GM18909 (cell line): ENCODE data around the gene DPEP3.

Source experiments
- ATAC-seq: cut with Tn5 transposase; IDR thresholded peaks from one replicate; pipeline ENCODE4 v1.9.1; 2021; ENCODE audit warnings: mild to moderate bottlenecking; ENCODE audit not compliant: unreplicated experiment, poor library complexity

Gene DPEP3

DNA sequence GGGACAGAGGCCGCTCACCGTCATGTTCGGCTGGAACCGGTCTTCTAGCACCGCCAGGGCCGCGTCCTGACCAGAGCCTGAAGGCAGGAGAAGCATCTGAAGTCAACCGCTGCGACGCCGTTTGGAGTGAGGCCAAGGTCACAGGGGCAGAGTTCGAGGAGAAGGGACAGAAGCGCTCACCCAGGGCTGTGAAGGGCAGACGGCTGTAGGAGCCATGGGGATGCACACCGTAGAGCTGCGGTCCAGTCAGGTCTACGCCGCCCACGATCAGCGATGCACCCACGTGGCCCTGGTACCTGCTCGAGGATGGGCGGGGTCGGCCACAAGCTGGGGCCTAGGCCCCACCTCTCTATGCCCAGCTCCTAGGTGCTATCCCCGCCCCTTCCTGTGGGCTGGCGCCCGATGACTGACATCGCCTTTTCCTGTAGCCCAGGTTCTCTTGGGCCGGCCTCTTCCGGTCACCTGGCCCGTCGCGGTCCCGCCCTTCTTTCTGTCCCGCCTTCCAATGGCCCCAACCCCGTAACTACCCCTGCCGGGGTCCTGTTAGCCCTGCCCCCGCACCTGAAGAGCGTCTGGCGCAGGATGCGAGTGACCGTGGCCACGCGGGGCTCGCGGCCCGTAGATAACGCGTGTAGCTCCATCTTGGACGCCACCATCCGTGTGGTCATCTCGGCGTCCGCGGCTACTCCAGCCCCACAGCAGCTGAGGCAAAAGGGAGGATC lies 44.7 kb downstream of the DPEP3 start:
- ATAC-seq, result peak; percentile 88

DNA sequence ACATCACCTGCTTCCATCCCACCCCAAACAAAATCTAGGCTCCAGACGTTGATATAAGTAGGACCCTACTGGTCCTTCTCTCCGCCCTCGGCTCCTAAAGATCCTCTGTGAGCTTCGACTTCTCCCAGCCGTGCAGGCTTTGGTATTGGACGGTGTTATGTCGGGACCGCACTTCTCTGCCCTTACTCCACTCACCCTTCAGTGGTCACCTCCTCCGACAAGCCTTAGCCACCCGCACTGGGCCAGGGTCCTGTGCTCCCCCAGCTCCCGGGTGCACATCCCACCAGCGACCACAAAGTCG lies 45.2 kb downstream of the DPEP3 start:
- ATAC-seq, result no peak

DNA sequence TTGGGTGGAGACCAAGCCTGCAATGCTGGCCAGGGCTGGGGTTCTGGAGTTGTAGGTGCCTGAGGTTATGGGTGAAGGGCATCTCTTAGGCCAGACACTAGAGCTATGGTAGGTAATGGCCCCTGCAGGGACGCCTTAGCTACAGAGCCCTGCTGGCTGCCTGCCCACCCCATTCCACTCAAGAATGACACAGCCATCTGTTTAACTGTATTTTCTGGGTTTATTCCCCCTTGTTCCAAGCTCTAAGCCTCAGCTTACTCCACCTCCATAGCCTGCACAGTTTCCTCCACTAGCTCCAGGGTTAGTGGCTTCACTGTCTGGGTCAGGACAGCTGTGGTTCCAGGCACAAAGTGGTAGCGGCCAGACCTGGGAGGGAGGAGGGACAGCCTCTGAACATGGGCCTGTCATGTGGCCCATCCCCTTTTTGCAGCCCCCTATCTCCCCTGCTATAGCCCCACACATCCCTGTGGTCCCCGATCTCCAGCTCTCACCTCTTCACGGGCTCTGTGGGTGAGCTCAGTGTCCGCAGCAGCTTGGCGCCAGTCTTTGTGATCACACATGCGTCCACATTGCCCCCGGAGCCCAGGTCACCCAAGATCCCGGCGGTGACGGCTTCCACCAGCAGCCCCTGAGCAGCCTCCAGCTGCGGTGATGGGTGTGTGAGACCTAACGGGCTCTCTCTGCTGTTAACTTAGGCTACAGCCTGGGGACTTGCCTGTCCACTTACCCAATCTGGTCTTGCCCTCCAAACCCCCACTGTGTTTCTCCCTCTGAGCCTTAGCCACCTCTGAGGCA lies 45.8 kb downstream of the DPEP3 start:
- ATAC-seq, result no peak

DNA sequence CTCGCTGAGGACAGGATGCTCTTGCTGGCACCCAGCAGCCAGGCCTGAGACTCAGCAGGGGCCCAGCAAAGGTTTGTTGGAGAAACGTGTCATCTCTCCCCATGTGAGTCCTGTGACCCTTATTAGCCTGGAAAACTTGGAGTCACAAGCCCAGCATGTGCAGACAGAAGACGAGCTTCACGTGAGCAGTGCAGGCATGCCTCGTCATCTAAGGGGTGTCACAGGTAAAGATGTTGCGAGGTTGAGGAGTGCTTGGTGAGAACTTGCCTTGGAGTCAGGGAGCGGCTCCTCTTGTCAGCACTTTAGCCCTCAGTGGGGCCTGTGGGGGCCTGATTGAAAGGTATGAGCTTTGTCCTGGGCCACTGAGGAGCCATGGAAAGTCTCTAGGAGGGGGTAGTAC lies 46.5 kb downstream of the DPEP3 start:
- ATAC-seq, result no peak

DNA sequence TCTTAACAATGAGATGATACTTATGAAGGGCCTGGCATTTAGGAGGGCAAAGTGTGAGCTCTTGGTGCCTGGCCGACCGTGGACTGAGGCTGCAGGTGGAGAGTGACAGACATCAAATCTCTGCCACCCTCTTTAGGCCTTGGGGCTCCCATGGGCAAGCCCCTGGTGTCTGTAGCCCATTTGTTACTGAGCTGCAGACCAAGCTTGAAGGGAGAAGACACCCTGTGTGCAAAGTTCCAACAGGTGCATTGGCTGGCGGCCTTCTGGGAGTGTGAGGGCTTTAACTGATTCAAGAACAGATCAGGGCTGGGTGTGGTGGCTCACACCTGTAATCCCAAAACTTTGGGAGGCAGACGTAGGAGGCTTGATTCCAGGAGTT lies 47.8 kb downstream of the DPEP3 start:
- ATAC-seq, result no peak

DNA sequence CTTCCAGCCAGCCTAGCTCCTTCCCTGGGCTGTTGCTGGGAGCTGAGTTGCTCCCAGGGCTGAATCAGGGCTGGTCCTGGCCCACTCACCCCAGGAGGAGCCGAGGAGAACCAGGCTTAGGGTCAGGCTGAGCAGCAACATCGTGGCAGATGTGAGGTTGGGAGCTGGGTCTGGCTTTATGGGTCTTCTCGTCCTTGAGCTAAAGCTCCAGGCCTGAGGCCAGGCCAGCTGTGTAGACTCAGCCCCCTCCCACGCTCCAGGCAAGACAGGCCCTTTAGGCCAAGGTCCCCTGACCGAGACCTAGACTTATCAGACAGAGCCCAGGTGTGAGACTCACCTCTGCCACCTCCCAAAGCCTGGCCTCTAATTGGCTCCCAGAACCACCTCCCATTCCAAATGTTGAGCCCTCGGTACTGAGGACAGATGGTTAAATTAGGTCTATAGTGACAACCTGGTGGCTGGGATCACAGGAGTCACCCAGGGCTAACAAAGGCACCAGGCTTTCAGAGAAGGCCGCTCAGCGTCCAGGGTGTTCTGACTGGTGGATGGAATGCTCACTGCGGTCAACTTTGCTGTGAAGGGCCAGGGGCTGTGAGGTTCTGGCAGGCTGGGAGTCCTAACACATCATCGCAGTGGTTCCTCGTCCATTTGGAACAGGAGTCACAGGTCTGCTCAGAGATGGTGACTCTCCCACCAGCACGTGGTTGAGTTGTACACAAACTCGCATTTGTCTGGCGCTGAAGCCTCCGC lies 48.4 kb downstream of the DPEP3 start, which contains the start of gene CTRL:
Gene CTRL, minus strand, starts transcription at position 151 of the 750 bp plus-strand sequence. Its CDS starts 10 bp downstream, at position 141.
- ATAC-seq, result no peak

DNA sequence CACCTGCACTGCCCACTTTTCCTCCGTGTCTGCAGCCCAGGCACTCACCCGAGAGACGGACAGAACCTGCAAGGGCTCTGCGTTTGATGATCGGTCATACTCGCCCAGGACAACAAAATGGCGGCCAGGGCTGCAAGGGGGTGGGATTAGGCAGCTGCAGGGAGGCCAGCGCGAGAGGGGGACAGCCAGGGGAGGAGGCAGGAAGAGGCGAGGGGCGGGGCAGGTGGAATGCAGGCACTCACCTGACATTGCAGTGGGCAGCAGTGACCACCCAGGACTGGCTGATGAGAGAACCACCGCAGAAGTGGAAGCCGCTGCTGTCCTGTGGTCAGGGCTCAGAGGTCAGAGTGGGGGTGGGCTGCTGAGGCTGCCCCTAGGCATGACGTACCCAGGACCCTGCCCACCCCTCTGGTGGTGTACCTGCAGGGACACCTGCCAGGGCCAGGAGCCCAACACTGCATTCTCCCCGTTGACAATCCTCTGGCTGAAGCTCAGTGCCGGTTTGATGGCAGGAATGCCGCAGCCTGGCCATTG lies 49.6 kb downstream of the DPEP3 start:
- ATAC-seq, result no peak

DNA sequence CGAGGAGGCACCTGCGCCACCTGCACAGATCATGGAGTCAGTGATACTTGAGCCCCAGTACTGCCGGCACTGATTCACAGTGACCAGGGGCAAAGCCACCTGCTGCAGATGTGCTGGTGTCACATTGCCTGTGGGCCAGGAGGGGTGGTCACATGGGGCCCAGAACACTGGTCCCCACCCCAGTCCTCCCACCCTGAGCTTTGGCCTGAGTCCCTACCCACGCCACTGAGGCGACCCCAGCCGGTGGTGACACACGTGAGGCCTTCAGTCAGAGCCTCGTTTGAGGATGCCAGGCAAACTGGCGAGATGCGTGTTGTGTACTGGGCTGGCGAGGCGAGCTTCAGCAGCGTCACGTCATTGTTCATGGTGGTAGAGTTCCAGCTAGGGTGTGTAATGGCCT lies 50.1 kb downstream of the DPEP3 start:
- ATAC-seq, result no peak

DNA sequence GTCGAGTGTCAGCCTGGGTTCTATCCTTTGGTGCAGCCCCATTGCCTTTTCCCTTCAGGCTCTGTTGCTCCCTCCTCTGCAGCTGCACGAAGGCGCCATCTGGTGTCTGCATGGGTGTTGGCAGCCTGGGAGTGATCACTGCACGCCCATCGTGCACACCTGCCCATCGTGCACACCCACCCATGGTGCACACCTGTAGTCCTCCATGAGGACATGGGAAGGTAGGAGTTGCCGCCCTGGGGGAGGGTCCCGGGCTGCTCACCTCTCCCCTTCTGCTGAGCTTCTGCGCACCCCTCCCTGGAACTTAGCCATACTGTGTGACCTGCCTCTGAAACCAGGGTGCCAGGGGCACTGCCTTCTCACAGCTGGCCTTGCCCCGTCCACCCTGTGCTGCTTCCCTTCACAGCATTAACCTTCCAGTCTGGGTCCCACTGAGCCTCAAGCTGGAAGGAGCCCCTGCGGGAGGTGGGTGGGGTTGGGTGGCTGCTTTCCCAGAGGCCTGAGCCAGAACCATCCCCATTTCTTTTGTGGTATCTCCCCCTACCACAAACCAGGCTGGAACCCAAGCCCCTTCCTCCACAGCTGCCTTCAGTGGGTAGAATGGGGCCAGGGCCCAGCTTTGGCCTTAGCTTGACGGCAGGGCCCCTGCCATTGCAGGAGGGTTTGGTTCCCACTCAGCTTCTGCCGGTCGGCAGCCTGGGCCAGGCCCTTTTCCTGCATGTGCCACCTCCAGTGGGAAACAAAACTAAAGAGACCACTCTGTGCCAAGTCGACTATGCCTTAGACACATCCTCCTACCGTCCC lies 51.5 kb downstream of the DPEP3 start:
- ATAC-seq, result no peak

DNA sequence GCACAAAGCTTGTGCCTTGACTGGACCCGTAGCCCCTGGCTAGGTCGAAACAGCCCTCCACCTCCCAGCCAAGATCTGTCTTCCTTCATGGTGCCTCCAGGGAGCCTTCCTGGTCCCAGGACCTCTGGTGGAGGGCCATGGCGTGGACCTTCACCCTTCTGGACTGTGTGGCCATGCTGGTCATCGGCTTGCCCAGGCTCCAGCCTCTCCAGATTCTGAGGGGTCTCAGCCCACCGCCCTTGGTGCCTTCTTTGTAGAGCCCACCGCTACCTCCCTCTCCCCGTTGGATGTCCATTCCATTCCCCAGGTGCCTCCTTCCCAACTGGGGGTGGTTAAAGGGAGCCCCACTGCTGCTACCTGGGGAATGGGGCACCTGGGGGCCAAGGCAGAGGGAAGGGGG lies 52.2 kb downstream of the DPEP3 start:
- no peak for ATAC-seq

DNA sequence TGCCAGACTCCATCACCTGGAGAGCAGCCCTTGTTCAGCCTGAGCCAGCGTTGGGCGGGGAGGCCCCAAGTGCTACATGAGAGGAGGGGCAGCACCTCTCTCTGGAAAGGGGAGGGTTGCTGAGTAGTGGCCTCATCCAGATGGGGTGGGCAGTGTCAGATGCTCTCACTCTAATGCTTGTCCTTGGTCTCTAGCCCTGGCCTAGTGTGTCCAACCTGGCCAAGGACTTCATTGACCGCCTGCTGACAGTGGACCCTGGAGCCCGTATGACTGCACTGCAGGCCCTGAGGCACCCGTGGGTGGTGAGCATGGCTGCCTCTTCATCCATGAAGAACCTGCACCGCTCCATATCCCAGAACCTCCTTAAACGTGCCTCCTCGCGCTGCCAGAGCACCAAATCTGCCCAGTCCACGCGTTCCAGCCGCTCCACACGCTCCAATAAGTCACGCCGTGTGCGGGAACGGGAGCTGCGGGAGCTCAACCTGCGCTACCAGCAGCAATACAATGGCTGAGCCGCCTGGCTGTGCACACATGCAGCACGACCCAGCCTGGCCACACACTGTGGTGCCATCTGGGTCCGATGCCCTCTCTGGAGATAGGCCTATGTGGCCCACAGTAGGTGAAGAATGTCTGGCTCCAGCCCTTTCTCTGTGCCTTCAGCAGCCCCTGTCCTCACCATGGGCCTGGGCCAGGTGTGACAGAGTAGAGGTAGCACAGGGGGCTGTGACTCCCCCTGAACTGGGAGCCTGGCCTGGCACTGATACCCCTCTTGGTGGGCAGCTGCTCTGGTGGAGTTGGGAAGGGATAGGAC lies 53.0 kb downstream of the DPEP3 start:
- no peak for ATAC-seq

DNA sequence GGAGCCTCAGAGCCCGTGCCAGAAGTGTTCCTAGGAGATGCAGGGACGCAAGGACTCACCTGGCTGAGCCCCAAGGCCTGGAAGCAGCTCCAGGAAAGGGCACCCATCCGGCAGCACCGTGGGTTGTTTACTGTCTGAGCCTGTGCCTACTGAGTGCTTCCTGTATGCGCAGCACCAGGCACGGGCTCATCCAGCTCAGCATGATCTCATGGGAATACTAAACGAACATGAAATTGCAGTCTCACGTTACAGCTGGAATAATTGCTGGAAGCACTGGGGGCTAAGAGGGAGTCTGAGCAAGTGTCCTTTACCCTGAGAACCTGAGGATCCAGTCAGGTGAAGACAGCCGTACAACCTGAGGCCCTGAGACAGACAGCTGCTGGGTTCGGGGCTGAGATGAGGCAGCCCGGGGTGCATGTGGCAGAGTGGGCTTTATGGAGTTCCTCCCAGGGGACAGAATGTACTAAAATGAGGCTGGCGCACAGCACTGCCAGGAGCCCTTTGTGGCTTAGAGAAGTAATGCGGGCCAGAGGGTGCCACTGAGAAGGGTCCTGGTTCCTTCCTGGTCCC lies 54.0 kb downstream of the DPEP3 start:
- ATAC-seq, result no peak
